HG02763 (cell line): ENCODE measurements around the gene CCDC73.
"Not testable (repeated sequence)": the region's sequence is repeated elsewhere in the genome, so short reads cannot be mapped to it uniquely, and the experiment has no call there.

ENCODE experiments used
- ATAC-seq: cut with Tn5 transposase; IDR thresholded peaks from one replicate; pipeline ENCODE4 v1.9.1; 2021; ENCODE audit warnings: mild to moderate bottlenecking, moderate library complexity; ENCODE audit not compliant: unreplicated experiment

The CCDC73 gene

GRCh38 chr11:32794439-32794838, at the start of gene CCDC73:
Gene CCDC73 (minus strand): TSS chr11:32794662. CDS start chr11:32760243, 34,419 bp downstream.
- ATAC-seq: no peak

GRCh38 chr11:32843544-32843943, 49.1 kb upstream of the CCDC73 start:
- ATAC-seq: no peak

- no peak for ATAC-seq
Observed at GRCh38 chr11:32840587-32840986, 46.1 kb upstream of the CCDC73 start.

- ATAC-seq: no peak
Observed at GRCh38 chr11:32839308-32839707, 44.8 kb upstream of the CCDC73 start.

GRCh38 chr11:32838505-32839274, 44.2 kb upstream of the CCDC73 start:
- no peak for ATAC-seq

- ATAC-seq: no peak
Observed at GRCh38 chr11:32836946-32837345, 42.5 kb upstream of the CCDC73 start.

GRCh38 chr11:32833921-32834320, 39.5 kb upstream of the CCDC73 start:
- no peak for ATAC-seq

GRCh38 chr11:32831221-32831620, 36.8 kb upstream of the CCDC73 start:
- ATAC-seq: no peak

- ATAC-seq: no peak
Observed at GRCh38 chr11:32830796-32831195, 36.3 kb upstream of the CCDC73 start.

GRCh38 chr11:32830413-32830738, 35.9 kb upstream of the CCDC73 start:
- no peak for ATAC-seq

GRCh38 chr11:32829680-32830412, 35.4 kb upstream of the CCDC73 start, which contains the start of gene PRRG4:
Gene PRRG4 (plus strand): TSS chr11:32829927. CDS start chr11:32830530, 603 bp downstream.
- ATAC-seq: peak; percentile 75

- ATAC-seq: peak; percentile 37
Observed at GRCh38 chr11:32829157-32829679, 34.8 kb upstream of the CCDC73 start.

GRCh38 chr11:32827276-32827675, 32.8 kb upstream of the CCDC73 start:
- no peak for ATAC-seq

- ATAC-seq: no peak
Observed at GRCh38 chr11:32826113-32826512, 31.7 kb upstream of the CCDC73 start.

GRCh38 chr11:32823617-32824016, 29.2 kb upstream of the CCDC73 start:
- ATAC-seq: not testable (repeated sequence)

- ATAC-seq: peak; percentile 46
Observed at GRCh38 chr11:32821917-32822560, 27.6 kb upstream of the CCDC73 start.

- peak; percentile 17 for ATAC-seq
Observed at GRCh38 chr11:32821517-32821916, 27.1 kb upstream of the CCDC73 start.

- ATAC-seq: no peak
Observed at GRCh38 chr11:32820497-32820896, 26.0 kb upstream of the CCDC73 start.

GRCh38 chr11:32819187-32819586, 24.7 kb upstream of the CCDC73 start:
- ATAC-seq: no peak

- no peak for ATAC-seq
Observed at GRCh38 chr11:32817852-32818183, 23.4 kb upstream of the CCDC73 start.

GRCh38 chr11:32817181-32817851, 22.9 kb upstream of the CCDC73 start:
- no peak for ATAC-seq
